Lower lobe of right lung (tissue), 2 donors: ENCODE results near the gene PRRT2. TPM values are rescaled to one million over a fixed set of nuclear protein-coding genes. Genes with fewer than 3 reads are reported as not detected.
"Not testable (repeated sequence)": the region's sequence is repeated elsewhere in the genome, so short reads cannot be mapped to it uniquely, and the experiment has no call there.

Experiments
- ATAC-seq, 2 donors: fragments of 200-7000 bp; cut with Tn5 transposase; one replicate each; pipeline ENCODE4 v1.9.1; 2020 to 2022; ENCODE audit warnings: mild to moderate bottlenecking in 2 of 2, moderate library complexity in 2 of 2
- DNase-seq: peaks from one replicate; pipeline ENCODE4 v3.0.0-alpha.2; 2020
- H3K27ac ChIP-seq: fragments of 200-600 bp; one replicate; pipeline ENCODE4 v1.8.0; 2022
- H3K27me3 ChIP-seq: fragments of 200-600 bp; one replicate; pipeline ENCODE4 v1.8.0; 2022; ENCODE audit warnings: low read depth
- H3K36me3 ChIP-seq: fragments of 200-600 bp; one replicate; pipeline ENCODE4 v1.8.0; 2022; ENCODE audit warnings: mild to moderate bottlenecking
- H3K4me1 ChIP-seq: fragments of 200-600 bp; one replicate; pipeline ENCODE4 v1.8.0; 2022
- H3K4me3 ChIP-seq: fragments of 200-600 bp; one replicate; pipeline ENCODE4 v1.8.0; 2022; ENCODE audit warnings: mild to moderate bottlenecking
- H3K9me3 ChIP-seq: fragments of 200-600 bp; one replicate; pipeline ENCODE4 v1.8.0; 2022
- intact Hi-C: fragments of 100-400 bp; cut with DNase I; formaldehyde crosslinking; loops from one replicate; pipeline ENCODE4 v1.11.0; 2022
- total RNA-seq: library from RNA; stranded (reverse); fragmentation: NEBNext Ultra II Directional; extraction: Animal tissue kit (Norgen Biotek cat#: 25700); gene quantifications from one replicate; pipeline ENCODE4 v1.2.1, GENCODE V29; 2021
- TF ChIP-seq, protein P1 (sequence below): fragments of 200-600 bp; IDR thresholded peaks from one replicate; pipeline ENCODE4 v1.8.0; 2022; ENCODE audit warnings: antibody characterized with exemption, mild to moderate bottlenecking
- donor health status: DM: no; HTN: yes; CAD: no; lungs with severe emphysema.

PRRT2 gene
- total RNA-seq, 1 donor from 2014 or later = 3.2 TPM

DNA sequence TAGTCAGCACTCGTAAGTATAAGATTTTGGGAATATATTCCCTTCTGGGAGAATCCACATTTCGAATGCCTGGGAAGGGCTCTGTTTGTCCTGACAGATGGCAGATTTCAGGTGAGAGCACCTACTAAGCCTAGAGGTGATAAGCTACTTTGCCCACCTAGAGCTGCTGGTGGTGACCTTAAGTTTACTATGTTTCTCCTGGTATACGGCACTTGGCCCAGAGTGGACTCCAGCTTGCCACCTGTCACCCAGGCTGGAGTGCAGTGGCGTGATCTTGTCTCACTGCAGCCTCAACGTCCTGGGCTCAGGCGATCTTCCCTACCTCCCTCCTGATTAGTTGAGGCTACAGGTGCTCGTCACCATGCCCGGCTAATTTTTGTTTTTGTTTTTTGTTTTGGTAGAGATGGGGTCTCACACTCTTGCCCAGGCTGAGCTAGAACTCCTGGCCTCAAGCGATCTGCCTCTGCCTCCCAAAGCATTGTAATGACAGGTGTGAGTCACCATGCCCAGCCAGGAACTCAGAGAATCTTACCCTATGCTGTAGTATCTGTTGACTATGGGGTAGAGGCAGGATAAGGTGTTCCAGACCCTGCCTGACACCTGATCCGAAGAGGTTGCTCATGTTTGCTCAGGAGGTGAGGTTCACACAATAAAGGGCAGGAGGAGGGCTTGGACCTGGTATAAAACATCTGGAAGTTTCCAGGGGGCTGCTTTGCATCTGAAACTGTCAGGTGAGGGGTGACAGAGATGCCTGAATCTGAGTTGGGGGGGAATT is 34.2 kb upstream of the PRRT2 start, which contains the start of gene ZG16:
ZG16 (plus strand) TSS at position 681 of the 775 bp plus-strand sequence. CDS start 1,011 bp downstream, outside the sequence.
- H3K9me3 ChIP-seq = no peaks in the 10 kb centered on the region
- H3K27ac ChIP-seq = no peak within 1 kb of the TSS
- TF ChIP-seq, protein P1, sequence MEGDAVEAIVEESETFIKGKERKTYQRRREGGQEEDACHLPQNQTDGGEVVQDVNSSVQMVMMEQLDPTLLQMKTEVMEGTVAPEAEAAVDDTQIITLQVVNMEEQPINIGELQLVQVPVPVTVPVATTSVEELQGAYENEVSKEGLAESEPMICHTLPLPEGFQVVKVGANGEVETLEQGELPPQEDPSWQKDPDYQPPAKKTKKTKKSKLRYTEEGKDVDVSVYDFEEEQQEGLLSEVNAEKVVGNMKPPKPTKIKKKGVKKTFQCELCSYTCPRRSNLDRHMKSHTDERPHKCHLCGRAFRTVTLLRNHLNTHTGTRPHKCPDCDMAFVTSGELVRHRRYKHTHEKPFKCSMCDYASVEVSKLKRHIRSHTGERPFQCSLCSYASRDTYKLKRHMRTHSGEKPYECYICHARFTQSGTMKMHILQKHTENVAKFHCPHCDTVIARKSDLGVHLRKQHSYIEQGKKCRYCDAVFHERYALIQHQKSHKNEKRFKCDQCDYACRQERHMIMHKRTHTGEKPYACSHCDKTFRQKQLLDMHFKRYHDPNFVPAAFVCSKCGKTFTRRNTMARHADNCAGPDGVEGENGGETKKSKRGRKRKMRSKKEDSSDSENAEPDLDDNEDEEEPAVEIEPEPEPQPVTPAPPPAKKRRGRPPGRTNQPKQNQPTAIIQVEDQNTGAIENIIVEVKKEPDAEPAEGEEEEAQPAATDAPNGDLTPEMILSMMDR = no peak
- H3K27me3 ChIP-seq = no peaks in the 10 kb centered on the region
- H3K36me3 ChIP-seq = no peaks in the 10 kb centered on the region
- ATAC-seq = no peak
- no peak within 1 kb of the TSS for H3K4me3 ChIP-seq
- no peaks in the 10 kb centered on the region for H3K4me1 ChIP-seq
- no peak for DNase-seq
- intact Hi-C loops = no loop called here

DNA sequence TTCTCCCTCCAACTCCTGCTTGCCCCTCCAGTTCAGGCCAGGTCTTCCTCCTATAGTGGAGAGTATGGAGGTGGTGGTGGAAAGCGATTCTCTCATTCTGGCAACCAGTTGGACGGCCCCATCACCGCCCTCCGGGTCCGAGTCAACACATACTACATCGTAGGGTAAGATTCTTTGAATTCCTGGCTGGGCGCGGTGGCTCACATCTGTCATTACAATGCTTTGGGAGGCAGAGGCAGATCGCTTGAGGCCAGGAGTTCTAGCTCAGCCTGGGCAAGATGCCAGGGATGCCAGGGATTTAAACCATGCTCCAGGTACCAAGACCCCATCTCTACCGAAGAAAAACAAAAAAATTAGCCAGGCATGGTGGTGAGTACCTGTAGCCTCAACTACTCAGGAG is 32.5 kb upstream of the PRRT2 start:
- intact Hi-C loops = no loop called here
- ATAC-seq = no peak
- DNase-seq = no peak

DNA sequence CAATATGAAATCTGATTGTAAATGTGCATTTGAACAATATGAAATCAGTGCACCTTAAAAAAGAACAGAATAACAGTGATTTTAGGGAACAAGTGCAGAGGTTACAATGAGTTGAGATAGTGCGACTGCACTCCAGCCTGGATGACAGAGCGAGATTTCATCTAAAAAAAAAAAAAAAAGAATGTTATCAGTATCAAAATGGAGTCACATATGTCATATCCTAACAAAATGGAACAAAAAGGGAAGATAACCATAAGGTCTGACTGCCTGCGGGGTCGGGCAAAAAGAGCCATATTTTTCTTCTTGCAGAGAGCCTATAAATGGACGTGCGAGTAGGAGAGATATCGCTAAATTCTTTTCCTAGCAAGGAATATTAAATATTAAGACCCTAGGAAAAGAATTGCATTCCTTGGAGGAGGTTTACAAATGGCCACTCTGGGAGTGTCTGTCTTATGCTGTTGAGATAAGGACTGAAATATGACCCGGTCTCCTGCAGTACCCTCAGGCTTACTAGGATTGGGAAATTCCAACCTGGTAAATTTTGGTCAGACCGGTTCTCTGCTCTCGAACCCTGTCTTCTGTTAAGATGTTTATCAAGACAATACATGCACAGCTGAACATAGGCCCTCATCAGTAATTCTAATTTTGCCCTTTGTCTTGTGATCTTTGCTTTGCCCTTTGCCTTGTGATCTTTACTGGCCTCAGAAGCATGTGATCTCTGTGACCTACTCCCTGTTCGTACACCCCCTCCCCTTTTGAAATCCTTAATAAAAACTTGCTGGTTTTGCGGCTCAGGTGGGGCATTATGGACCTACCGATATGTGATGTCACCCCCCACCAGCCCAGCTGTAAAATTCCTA is 28.7 kb upstream of the PRRT2 start:
- H3K27me3 ChIP-seq, H3K36me3 ChIP-seq, H3K4me3 ChIP-seq, DNase-seq, H3K27ac ChIP-seq, intact Hi-C loops, H3K9me3 ChIP-seq, ATAC-seq, H3K4me1 ChIP-seq: not testable (repeated sequence)

More for the DNA sequence above, 32.5 kb upstream of the PRRT2 start:
- Histone ChIP-seq H3K27me3 (no peaks in the 10 kb centered on the region), H3K36me3 (no peaks in the 10 kb centered on the region), H3K4me1 (no peaks in the 10 kb centered on the region), H3K27ac (no peak overlapping the region), H3K4me3 (no peak overlapping the region), H3K9me3 (no peaks in the 10 kb centered on the region)
- TF ChIP-seq, protein P1 = no peak

DNA sequence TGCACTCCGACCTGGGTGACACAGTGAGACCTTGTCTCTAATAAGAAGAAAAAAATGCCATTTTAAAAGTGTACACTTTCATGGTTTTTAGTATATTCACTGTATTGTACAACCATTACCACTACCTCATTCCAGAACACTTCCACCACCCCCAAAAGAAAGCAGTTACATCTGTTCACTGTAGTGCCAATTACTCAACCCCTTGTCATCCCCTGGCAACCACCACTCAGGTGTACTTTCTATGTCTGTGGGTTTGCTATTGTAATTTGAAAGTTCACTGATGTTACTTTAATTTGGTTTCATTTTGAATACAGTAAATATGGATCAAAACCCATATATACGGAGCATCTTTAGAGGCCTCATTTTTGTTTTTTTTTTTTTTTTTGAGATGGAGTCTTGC is 27.8 kb upstream of the PRRT2 start:
- no peak overlapping the region for H3K4me3 ChIP-seq
- TF ChIP-seq, protein P1 = no peak
- no peaks in the 10 kb centered on the region for H3K36me3 ChIP-seq
- no peak overlapping the region for H3K27ac ChIP-seq
- ATAC-seq = no peak
- H3K27me3 ChIP-seq = no peaks in the 10 kb centered on the region
- peaks cover 5% of the 10 kb centered on the region for H3K4me1 ChIP-seq
- no peaks in the 10 kb centered on the region for H3K9me3 ChIP-seq
- DNase-seq = no peak
- intact Hi-C loops = no loop called here

DNA sequence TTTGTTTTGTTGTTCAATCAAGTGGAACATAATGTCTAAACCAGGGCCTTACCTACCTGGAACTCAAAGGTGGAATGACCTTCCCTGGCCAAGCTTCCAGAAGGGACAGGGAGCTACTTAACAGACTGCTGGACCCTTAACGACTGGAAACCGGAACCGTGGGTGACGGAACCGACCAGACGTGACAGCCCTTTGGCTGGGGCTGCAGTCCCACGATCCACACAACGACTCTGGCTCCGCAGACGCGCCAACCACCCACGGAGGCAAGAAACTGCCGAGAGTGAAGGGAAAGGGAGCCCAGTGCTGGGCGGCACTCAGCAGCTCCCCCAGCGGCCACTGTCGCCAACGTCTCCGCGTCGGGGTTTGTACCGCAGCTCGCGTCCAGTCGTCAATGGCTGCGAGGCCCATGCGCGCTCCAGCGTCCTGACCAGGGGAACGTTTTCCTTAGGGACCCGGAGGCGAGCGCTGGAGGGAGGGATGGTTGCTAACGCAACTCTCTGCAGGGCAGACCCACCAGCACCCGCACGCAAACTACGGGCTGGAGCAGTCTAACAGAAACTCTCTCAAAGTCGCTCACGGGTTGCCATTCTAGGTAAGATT is 27.0 kb upstream of the PRRT2 start:
- H3K4me3 ChIP-seq = peak overlapping the region; percentile 39
- intact Hi-C loops = no loop called here
- no peaks in the 10 kb centered on the region for H3K9me3 ChIP-seq
- no peaks in the 10 kb centered on the region for H3K36me3 ChIP-seq
- ATAC-seq (peak; percentile 79 to 86), DNase-seq (peak; percentile 83)
- H3K27ac ChIP-seq = no peak overlapping the region
- H3K4me1 ChIP-seq = peaks cover 11% of the 10 kb centered on the region
- H3K27me3 ChIP-seq = no peaks in the 10 kb centered on the region
- TF ChIP-seq, protein P1 = peak; percentile 84

DNA sequence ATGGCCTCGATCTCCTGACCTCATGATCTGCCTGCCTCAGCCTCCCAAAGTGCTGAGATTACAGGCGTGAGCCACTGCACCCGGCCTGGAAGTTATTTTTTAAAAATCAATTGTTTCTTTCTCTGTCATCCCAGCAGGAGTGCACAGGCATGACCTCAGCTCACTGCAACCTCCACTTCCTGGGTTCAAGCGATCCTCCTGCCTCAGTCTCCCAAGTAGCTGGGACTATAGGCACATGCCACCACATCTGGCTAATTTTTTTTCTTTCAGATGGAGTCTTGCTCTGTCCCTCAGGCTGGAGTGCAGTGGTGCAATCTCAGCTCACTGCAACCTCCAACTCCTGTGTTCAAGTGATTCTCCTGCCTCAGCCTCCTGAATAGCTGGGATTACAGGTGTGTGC is 24.8 kb upstream of the PRRT2 start:
- ATAC-seq, H3K9me3 ChIP-seq, H3K27me3 ChIP-seq, H3K27ac ChIP-seq, intact Hi-C loops, H3K4me3 ChIP-seq, DNase-seq, H3K36me3 ChIP-seq: not testable (repeated sequence)
- H3K4me1 ChIP-seq = peaks cover 24% of the 10 kb centered on the region
